GM12892 (cell line): ENCODE results near the gene NFE2L2.

Experiments used
- POLR2A ChIP-seq: IDR thresholded peaks from 2 replicates; pipeline ENCODE4 v1.6.1; 2011; ENCODE audit warnings: low read depth, low read length, control low read depth
- POLR2AphosphoS5 ChIP-seq: IDR thresholded peaks from 2 replicates; pipeline ENCODE4 v1.6.1; 2011; ENCODE audit warnings: low read depth, low read length, control low read depth
- TAF1 ChIP-seq: IDR thresholded peaks from 2 replicates; pipeline ENCODE4 v1.6.1; 2011; ENCODE audit warnings: low read depth, mild to moderate bottlenecking, control low read depth, low read length, borderline replicate concordance

DNA sequence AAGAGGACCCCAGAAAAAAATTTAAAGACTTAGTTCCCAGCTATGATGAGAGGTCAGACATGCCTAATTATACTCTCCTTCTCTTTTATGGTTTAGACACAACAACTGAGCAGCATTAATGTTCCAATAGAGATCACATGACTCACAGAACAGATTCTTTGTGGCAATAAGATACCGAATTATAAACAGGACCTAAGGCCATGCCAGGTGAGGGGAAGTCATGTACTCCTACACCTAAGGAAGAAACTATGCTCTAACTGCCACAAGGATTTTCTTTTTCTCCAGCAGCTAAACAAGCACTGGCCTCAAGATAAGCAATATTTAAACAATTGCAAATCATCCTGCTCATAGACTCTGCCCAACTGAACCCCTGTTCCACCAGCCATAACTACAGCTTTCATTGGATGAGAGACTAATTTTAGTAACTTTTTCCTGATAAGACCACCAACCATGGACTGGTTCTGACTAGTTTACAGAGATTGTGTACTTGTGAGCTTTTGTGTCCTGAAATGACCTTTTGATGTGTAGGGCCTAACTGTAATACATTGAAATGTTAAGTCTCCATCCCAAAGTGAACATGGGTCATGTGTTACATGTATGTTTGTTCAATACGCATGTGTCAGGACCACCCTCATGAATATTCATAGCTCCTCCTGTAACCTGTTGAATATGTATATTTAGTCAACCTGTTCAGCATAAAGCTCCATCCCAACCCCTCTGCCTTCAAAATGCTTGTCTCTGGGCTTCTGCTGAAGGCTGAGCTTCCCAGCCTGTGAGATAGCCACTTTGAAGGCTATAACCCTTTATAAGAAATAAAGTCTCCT lies 21.6 kb upstream of the NFE2L2 start:
- no peak for TF ChIP-seq POLR2AphosphoS5
- no peak for TF ChIP-seq POLR2A
- TF ChIP-seq TAF1 = no peak
